ENCODE data around the gene PSMD5.

- TF ChIP-seq CTCF (IDR thresholded peaks at IDR 0.05) (no peak), POLR2A (IDR thresholded peaks at IDR 0.05) (no peak)
Measured at GRCh38 chr9:120845255-120845654, 2.5 kb upstream of the PSMD5 start.

All from Peyer's patch (tissue), 4 donors.